ENCODE measurements around the gene COL4A2.
"Not testable (repeated sequence)": the region's sequence is repeated elsewhere in the genome, so short reads cannot be mapped to it uniquely, and the experiment has no call there.

COL4A2 gene

GRCh38 chr13:110393761-110394160 lies 86.7 kb downstream of the COL4A2 start:
- Mint-ChIP-seq H3K4me1 (ENCODE audit: low read depth in 2 of 2) (peaks cover 0 to 2% of the 10 kb centered on the region in 2 donors), H3K27me3 (peaks cover 50 to 81% of the 10 kb centered on the region in 2 donors), H3K36me3 (ENCODE audit: insufficient read depth) (no peaks in the 10 kb centered on the region), H3K9me3 (no peaks in the 10 kb centered on the region), H3K4me3 (no peak overlapping the region), H3K27ac (no peak overlapping the region)
- DNase-seq (no peak), ATAC-seq (replicated peaks) (no peak)

GRCh38 chr13:110394371-110394841 lies 87.3 kb downstream of the COL4A2 start:
- no peaks in the 10 kb centered on the region for H3K9me3 Mint-ChIP-seq
- no peak overlapping the region for H3K4me3 Mint-ChIP-seq
- H3K27ac Mint-ChIP-seq = no peak overlapping the region
- no peaks in the 10 kb centered on the region for H3K4me1 Mint-ChIP-seq (ENCODE audit: low read depth in 2 of 2)
- H3K27me3 Mint-ChIP-seq = peaks cover 44 to 79% of the 10 kb centered on the region in 2 donors
- no peaks in the 10 kb centered on the region for H3K36me3 Mint-ChIP-seq (ENCODE audit: insufficient read depth)
- no peak for ATAC-seq (replicated peaks)
- no peak for DNase-seq

GRCh38 chr13:110395616-110396015 lies 88.5 kb downstream of the COL4A2 start:
- not testable (repeated sequence) for H3K4me1 Mint-ChIP-seq (ENCODE audit: low read depth in 2 of 2); H3K36me3 Mint-ChIP-seq (ENCODE audit: insufficient read depth); H3K27ac Mint-ChIP-seq; DNase-seq; ATAC-seq (replicated peaks); H3K4me3 Mint-ChIP-seq; H3K9me3 Mint-ChIP-seq
- H3K27me3 Mint-ChIP-seq = peaks cover 44 to 68% of the 10 kb centered on the region in 2 donors

GRCh38 chr13:110396476-110396875 lies 89.4 kb downstream of the COL4A2 start:
- Mint-ChIP-seq H3K36me3 (ENCODE audit: insufficient read depth) (no peaks in the 10 kb centered on the region), H3K4me1 (ENCODE audit: low read depth in 2 of 2) (no peaks in the 10 kb centered on the region), H3K9me3 (no peaks in the 10 kb centered on the region), H3K27me3 (peaks cover 40 to 60% of the 10 kb centered on the region in 2 donors), H3K27ac (no peak overlapping the region), H3K4me3 (no peak overlapping the region)
- ATAC-seq (replicated peaks) = no peak
- DNase-seq = no peak

GRCh38 chr13:110396913-110397381 lies 89.9 kb downstream of the COL4A2 start:
- ATAC-seq (replicated peaks) = no peak
- H3K4me3 Mint-ChIP-seq = no peak overlapping the region
- DNase-seq = no peak
- peaks cover 38 to 56% of the 10 kb centered on the region in 2 donors for H3K27me3 Mint-ChIP-seq
- H3K9me3 Mint-ChIP-seq = no peaks in the 10 kb centered on the region
- no peaks in the 10 kb centered on the region for H3K4me1 Mint-ChIP-seq (ENCODE audit: low read depth in 2 of 2)
- no peak overlapping the region for H3K27ac Mint-ChIP-seq
- H3K36me3 Mint-ChIP-seq (ENCODE audit: insufficient read depth) = no peaks in the 10 kb centered on the region

GRCh38 chr13:110397436-110398115 lies 90.5 kb downstream of the COL4A2 start:
- Mint-ChIP-seq H3K36me3 (ENCODE audit: insufficient read depth) (no peaks in the 10 kb centered on the region), H3K27ac (no peak overlapping the region), H3K4me3 (no peak overlapping the region), H3K4me1 (ENCODE audit: low read depth in 2 of 2) (no peaks in the 10 kb centered on the region), H3K9me3 (no peaks in the 10 kb centered on the region), H3K27me3 (peaks cover 42 to 56% of the 10 kb centered on the region in 2 donors)
- ATAC-seq (replicated peaks) = no peak
- no peak for DNase-seq

- ATAC-seq (replicated peaks) (no peak), DNase-seq (no peak)
- Mint-ChIP-seq H3K9me3 (no peaks in the 10 kb centered on the region), H3K4me1 (ENCODE audit: low read depth in 2 of 2) (no peaks in the 10 kb centered on the region), H3K36me3 (ENCODE audit: insufficient read depth) (no peaks in the 10 kb centered on the region), H3K4me3 (no peak overlapping the region), H3K27ac (no peak overlapping the region), H3K27me3 (peaks cover 55 to 64% of the 10 kb centered on the region in 2 donors)
Measured at GRCh38 chr13:110398564-110399507, 91.8 kb downstream of the COL4A2 start.

GRCh38 chr13:110399801-110400200 lies 92.7 kb downstream of the COL4A2 start:
- Mint-ChIP-seq H3K27ac (no peak overlapping the region), H3K4me3 (no peak overlapping the region), H3K4me1 (ENCODE audit: low read depth in 2 of 2) (no peaks in the 10 kb centered on the region), H3K36me3 (ENCODE audit: insufficient read depth) (no peaks in the 10 kb centered on the region), H3K9me3 (no peaks in the 10 kb centered on the region), H3K27me3 (peaks cover 64 to 65% of the 10 kb centered on the region in 2 donors)
- ATAC-seq (replicated peaks) = no peak
- DNase-seq = no peak

GRCh38 chr13:110400786-110401533 lies 93.9 kb downstream of the COL4A2 start:
- ATAC-seq (replicated peaks) (no peak), DNase-seq (no peak)
- no peaks in the 10 kb centered on the region for H3K4me1 Mint-ChIP-seq (ENCODE audit: low read depth in 2 of 2)
- H3K27me3 Mint-ChIP-seq = peaks cover 69 to 76% of the 10 kb centered on the region in 2 donors
- H3K36me3 Mint-ChIP-seq (ENCODE audit: insufficient read depth) = no peaks in the 10 kb centered on the region
- no peaks in the 10 kb centered on the region for H3K9me3 Mint-ChIP-seq
- no peak overlapping the region for H3K27ac Mint-ChIP-seq
- H3K4me3 Mint-ChIP-seq = no peak overlapping the region

- Mint-ChIP-seq H3K36me3 (ENCODE audit: insufficient read depth) (no peaks in the 10 kb centered on the region), H3K4me1 (ENCODE audit: low read depth in 2 of 2) (no peaks in the 10 kb centered on the region), H3K27me3 (peaks cover 72 to 76% of the 10 kb centered on the region in 2 donors), H3K4me3 (no peak overlapping the region), H3K27ac (no peak overlapping the region), H3K9me3 (no peaks in the 10 kb centered on the region)
- DNase-seq = no peak
- no peak for ATAC-seq (replicated peaks)
Measured at GRCh38 chr13:110402299-110403069, 95.4 kb downstream of the COL4A2 start.

- H3K27ac Mint-ChIP-seq = no peak overlapping the region
- H3K4me1 Mint-ChIP-seq (ENCODE audit: low read depth in 2 of 2) = no peaks in the 10 kb centered on the region
- no peaks in the 10 kb centered on the region for H3K36me3 Mint-ChIP-seq (ENCODE audit: insufficient read depth)
- H3K9me3 Mint-ChIP-seq = no peaks in the 10 kb centered on the region
- no peak for ATAC-seq (replicated peaks)
- DNase-seq = no peak
- H3K4me3 Mint-ChIP-seq = no peak overlapping the region
- H3K27me3 Mint-ChIP-seq = peaks cover 71% of the 10 kb centered on the region in 2 donors
Measured at GRCh38 chr13:110403315-110403714, 96.2 kb downstream of the COL4A2 start.

GRCh38 chr13:110403721-110404120 lies 96.6 kb downstream of the COL4A2 start:
- Mint-ChIP-seq H3K27ac (no peak overlapping the region), H3K4me1 (ENCODE audit: low read depth in 2 of 2) (no peaks in the 10 kb centered on the region), H3K4me3 (no peak overlapping the region), H3K27me3 (peaks cover 67% of the 10 kb centered on the region in 2 donors), H3K9me3 (no peaks in the 10 kb centered on the region), H3K36me3 (ENCODE audit: insufficient read depth) (no peaks in the 10 kb centered on the region)
- DNase-seq (no peak), ATAC-seq (replicated peaks) (no peak)
